UCSD-AML1 (cell line): ENCODE results near the gene ARHGAP29.

Experiments
- DNase-seq: peaks from one replicate; lab custom pipeline; 2025; ENCODE audit not compliant: unreplicated experiment; lab: John Stamatoyannopoulos, UW

The ARHGAP29 gene

GRCh38 chr1:94236630-94237290 is 624 bp downstream of the ARHGAP29 start:
- no peak for DNase-seq

DNA sequence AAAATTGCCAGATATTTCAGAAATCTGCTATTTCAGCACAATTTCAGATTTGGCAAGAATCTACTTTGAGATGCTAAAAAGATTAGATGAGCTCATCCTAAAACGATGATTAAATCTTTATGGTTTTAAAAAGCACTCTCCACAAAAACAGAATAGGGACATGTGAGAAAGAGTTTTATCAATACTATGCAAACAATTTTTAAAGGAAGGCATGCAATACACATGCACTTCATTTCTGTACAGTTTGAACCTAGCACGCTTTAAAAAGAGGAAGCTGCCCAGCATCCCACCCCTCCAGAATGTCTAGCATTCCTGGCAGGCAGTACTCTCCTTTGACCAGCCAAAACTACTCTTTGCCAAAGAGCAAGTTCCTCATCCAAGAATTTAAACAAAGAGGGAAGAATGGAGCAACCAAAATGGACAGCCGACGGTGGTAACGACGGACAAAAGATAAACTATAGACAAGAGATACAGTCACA is 1.3 kb downstream of the ARHGAP29 start:
- DNase-seq, result no peak

DNA sequence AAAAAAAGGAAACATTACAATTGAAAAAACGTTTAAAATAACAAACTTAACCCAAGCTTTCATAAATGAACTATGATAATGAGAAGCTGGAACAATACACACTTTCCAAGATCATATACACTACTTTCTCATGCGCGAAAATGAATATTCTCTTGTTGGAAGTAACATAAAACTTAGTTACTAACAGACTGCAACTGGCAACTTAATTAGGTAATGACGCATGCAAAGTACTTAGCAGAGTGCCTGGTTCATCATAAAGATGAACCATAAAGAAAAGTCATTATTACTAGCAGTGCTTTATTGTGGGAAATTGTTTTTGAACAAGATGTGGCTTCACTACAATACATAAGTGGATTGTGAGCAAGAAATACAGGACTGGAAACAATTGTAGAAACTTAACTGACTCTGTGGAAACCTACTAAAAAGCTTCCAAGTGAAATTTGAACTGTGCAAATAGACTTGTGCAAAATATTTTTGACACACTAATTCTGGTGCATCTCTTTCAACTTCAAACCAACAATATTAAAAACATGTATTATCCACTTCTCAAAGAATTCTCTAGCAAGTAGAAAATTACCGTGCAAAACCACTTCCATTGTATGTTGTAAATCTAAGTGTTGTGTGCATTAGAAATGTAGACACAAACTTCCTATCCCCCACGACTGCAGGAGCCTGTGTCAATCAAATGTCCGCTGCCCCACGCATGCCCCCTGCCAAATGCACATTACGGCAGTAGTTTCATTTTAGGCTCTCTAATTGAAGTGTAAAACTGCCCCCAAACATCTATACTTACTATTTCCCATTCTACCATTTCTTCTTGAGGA is 2.0 kb downstream of the ARHGAP29 start:
- no peak for DNase-seq

- DNase-seq, result no peak
Measured at GRCh38 chr1:94234615-94235014, 2.8 kb downstream of the ARHGAP29 start.

- DNase-seq, result no peak
Measured at GRCh38 chr1:94231746-94232145, 5.6 kb downstream of the ARHGAP29 start.

GRCh38 chr1:94230920-94231319 is 6.5 kb downstream of the ARHGAP29 start:
- DNase-seq, result no peak

DNA sequence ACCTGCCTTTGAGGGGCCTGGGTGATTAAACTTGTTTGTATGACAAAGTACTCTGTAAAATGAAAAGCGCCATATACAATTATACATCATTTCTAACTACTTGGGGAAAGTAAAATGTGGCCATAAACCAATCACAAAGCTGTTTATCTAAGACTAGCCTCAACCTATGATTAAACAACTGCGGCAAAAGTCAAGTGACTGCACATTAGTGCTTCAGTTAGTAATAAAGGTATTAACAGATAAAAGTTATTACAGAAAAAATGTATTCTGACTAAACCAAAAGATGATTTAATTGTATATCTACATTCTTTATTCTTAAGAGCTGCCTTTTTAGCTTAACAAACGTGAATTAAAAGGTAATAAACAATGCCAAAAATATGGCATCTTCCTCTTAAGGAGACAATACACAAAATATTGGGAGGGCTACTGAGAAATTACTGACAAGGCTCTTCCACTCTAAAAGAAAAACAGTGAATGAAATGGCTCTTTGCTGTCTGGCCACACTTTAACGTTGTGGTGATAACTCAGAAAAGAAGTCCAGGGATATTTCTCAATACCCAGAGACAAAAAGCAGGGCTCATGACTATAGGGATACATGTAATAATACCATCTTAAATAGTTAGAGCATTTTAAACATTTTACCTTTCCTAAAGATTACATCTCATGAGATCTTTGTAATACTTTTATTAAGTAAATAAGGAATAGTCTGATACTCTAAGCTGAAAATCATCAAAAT is 8.6 kb downstream of the ARHGAP29 start:
- no peak for DNase-seq

DNA sequence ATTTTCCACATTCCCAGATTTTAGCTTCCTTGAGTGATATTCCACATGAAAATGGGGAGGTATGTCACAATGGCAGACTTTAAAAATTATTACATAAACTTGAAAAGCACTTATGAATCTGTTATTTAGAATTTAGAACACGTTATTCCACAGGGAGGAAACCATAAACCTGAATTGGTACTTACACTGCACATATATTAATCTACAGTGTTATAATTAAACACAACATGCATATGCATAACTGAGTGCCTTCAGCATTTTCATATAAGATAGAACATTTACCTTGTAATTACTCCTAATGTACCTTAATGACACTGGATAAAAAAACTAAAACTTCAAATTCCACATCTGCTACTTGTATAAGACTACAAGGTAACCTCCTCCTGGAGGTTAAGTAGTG is 9.8 kb downstream of the ARHGAP29 start:
- no peak for DNase-seq

GRCh38 chr1:94225845-94226244 is 11.5 kb downstream of the ARHGAP29 start:
- DNase-seq, result no peak

DNA sequence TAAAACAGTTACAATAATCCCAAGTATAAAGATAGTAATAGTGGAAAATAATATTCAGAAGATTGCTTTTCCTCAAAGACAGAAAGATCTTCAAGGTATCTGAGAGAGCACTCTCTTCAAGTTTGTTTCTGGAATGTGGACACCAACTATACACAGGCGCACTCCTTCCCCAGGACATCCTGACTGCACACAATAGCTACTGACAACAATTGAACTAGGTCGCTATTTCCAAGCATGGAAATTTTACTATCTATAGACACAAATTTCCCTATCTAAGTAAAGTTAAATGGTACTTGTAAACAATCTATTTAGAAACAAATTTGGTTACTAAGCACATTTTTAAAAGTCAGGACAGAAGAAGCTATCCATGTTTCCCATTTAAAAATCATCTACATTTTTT is 19.1 kb downstream of the ARHGAP29 start:
- no peak for DNase-seq

DNA sequence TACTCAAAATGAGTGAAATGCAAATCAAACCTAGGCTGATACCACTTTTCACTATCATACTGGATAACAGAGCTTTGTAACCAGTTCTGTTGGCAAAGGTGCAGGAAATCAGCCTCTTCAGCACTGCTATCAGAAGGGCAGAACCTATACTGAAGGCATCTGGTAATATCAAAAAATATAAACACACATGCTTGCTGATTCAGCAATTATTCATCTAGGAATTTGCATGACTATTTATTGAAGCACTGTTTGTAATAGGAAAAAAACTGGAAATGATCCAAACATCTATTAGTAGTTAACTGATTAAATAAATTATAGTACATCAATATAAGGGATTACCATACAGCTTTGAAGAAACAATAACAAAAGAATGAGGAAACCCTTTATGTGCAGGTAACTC is 21.4 kb downstream of the ARHGAP29 start:
- DNase-seq, result no peak

DNA sequence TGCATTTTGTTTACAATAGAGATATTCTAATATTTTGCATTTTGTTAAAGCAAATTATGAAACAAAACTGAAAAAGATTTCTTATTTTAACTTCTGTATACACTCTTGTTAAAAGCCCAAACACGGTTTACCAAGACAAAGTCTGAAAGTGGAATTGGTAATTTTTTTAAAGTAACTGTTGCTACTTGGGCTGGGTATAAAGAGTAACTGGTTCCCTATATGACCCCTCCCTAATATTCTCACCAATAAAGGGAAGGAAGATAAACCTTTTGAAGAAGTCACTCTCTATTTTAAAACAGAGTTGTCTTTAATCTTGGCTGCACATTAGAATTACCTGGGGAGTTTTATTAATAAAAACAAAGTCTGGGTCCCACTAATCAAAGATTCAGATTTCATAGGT is 27.4 kb downstream of the ARHGAP29 start:
- DNase-seq, result no peak

DNA sequence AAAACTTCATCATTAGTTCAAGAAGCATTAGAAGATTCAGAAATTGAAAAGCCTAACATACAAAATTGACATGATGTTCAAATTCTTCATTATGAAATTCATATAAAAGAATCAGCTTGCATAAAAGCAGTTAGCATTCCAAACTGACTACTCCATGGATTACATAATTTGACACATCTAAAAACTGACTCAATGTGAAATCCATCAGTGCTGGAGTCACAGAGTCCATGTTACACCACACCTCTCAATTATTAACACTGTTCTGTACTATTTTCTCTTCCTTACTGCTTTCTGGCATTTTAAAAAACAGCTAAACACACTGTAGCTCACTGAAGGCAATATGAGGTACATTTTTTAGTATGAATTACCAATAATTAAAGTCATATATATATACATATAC is 28.0 kb downstream of the ARHGAP29 start:
- no peak for DNase-seq

- DNase-seq, result no peak
Measured at GRCh38 chr1:94207695-94208094, 29.7 kb downstream of the ARHGAP29 start.

DNA sequence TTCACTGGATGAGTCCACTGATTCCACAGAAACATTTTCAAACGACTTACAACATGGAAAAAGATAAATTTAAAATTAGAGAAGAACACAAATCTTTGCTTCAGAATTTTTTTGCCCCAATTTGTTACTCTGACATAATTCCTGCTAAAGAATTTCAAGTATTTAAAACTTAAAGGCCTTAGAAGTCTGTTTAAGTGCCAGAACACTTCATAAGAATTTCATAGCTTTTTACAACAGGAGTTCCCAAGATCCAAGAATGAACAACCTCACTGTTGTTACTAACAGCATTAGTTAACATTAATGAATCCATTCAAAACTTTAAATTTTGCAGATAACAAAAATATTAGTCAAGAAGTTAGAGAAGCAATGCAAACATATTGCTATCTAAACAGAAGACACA is 31.7 kb downstream of the ARHGAP29 start:
- no peak for DNase-seq

DNA sequence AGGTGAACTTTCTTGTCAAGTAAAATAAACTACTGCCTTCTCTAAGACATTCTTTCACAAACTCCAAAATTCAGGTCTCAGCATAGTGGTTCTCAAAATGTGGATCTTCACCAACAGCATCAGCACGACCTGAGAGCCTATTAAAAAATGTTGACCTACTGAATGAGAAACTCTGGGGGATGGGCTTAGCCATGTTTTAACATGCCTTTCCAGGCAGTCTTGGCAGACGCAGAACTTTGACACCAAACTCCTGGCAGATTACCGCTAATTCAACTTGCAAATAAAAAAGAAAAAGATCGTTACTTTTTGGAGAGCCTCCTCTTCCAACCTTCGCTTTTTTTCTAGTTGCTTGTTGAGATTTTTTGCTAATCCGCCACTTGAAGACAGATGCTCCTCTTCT is 35.1 kb downstream of the ARHGAP29 start:
- no peak for DNase-seq

DNA sequence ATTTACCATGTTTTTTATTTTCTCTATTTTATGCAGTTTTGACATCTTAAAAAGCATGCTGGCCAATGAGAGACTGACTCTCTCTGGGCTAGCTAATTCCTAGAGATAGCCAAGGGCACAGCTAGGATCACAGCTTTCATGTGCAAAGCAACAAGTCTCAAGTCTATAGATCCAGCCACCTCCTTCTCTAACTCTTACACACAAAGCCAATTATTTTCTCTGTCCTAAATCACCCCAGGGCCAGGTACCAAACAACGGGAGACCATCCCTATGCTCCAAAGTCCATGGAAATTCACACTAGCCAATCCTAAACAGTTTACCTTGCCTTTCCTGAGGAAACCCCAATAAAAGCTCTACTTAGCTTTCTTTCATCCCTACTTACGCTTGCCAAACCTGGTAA is 38.0 kb downstream of the ARHGAP29 start:
- DNase-seq, result no peak

- no peak for DNase-seq
Measured at GRCh38 chr1:94194079-94194865, 43.1 kb downstream of the ARHGAP29 start.

- no peak for DNase-seq
Measured at GRCh38 chr1:94193128-94193527, 44.3 kb downstream of the ARHGAP29 start.

- DNase-seq, result no peak
Measured at GRCh38 chr1:94191216-94191615, 46.2 kb downstream of the ARHGAP29 start.

DNA sequence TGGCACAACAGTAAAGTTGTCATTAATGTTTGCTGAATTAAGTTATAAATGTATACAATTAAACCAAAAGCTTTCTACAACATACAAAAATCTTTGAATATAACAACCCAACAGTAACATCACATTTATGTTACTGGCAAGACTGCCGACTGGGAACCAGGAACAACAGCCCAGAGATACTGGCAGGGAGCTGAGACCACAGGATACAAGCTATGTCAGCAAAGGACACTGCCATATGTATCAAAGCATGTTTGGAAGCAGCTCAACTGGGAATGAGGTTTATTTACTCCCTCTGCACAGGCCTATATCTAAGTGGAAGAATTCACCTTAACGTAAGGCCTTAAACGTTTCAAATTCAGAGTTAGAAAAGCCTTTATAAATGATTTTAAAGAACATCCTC is 50.4 kb downstream of the ARHGAP29 start:
- DNase-seq, result no peak
